ENCODE measurements around the gene P2RY14. TPM values are rescaled to one million over a fixed set of nuclear protein-coding genes. Genes with fewer than 3 reads are reported as not detected.

P2RY14 gene
- total and polyA plus RNA-seq, 2 of the 13 experiments (the other 11 are each of a cell fraction or from before 2014, with no cell fraction given) = not detected

DNA sequence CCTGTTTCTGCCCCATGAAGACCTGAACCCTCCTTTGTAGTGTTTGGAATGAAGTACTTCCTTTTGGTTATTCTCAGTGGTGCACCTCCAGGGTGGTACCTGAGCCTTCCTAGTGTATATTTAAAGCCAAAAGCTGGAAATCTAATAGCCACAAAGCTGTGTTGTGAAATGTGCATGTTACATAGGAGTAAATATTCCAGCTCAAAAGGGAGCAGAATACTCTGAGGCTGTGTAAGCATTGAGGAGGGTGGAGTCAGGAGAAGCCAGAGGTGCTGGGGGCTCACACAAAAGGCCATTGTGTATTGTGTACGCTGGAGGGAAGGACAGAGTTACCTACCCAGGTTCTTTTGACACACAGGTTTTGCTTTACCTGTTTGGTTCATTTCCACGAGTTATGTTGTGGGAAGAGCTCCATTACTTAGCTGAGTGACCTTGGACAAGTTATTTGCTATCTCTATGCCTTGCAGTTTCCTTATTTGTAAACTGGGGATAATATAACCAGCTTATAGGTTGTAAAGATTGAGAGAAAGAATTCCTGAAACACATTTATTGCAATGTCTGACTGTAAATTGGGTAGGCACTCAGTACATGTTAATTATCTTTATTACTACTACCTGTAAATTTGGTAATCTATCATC lies 100.0 kb downstream of the P2RY14 start (continued):
- TF ChIP-seq, protein P1, sequence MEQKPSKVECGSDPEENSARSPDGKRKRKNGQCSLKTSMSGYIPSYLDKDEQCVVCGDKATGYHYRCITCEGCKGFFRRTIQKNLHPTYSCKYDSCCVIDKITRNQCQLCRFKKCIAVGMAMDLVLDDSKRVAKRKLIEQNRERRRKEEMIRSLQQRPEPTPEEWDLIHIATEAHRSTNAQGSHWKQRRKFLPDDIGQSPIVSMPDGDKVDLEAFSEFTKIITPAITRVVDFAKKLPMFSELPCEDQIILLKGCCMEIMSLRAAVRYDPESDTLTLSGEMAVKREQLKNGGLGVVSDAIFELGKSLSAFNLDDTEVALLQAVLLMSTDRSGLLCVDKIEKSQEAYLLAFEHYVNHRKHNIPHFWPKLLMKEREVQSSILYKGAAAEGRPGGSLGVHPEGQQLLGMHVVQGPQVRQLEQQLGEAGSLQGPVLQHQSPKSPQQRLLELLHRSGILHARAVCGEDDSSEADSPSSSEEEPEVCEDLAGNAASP (CRISPR knock-in tag; IDR thresholded peaks at IDR 0.05; ENCODE audit: borderline replicate concordance) = 0 out of 2 replicates have a peak, but pooled peaks have one; percentile 14
- TF ChIP-seq RCOR2 (CRISPR knock-in tag; IDR thresholded peaks at IDR 0.05) (0 out of 2 replicates have a peak, but pooled peaks have one; percentile 34), FOXA3 (CRISPR knock-in tag; IDR thresholded peaks at IDR 0.05) (peak; percentile 92), ZNF468 (CRISPR knock-in tag; IDR thresholded peaks at IDR 0.05) (no peak), SAP130 (CRISPR knock-in tag; IDR thresholded peaks at IDR 0.05; ENCODE audit: low read depth) (peak; percentile 58; the same call in 1 of the 2 replicates), POLR2G (IDR thresholded peaks at IDR 0.05; ENCODE audit: low read depth, low read length) (no peak), SNAPC4 (CRISPR knock-in tag; IDR thresholded peaks at IDR 0.05) (0 out of 2 replicates have a peak, but pooled peaks have one; percentile 33), ASH2L (IDR thresholded peaks at IDR 0.05; ENCODE audit: insufficient read length, low read depth, low read length) (peak; percentile 58), CEBPB (IDR thresholded peaks at IDR 0.05; ENCODE audit: borderline replicate concordance, low read depth, low read length) (peak; percentile 89), ZNF20 (CRISPR knock-in tag; IDR thresholded peaks at IDR 0.05) (no peak), KLF6 (CRISPR knock-in tag; IDR thresholded peaks at IDR 0.05) (peak; percentile 46; the same call in 1 of the 2 replicates), CCDC6 (CRISPR knock-in tag; IDR thresholded peaks at IDR 0.05) (peak; percentile 37; the same call in 1 of the 2 replicates), NCOA5 (CRISPR knock-in tag; IDR thresholded peaks at IDR 0.05) (no peak), ZNF792 (CRISPR knock-in tag; IDR thresholded peaks at IDR 0.05) (peak; percentile 73; the same call in 1 of the 2 replicates), ETV5 (CRISPR knock-in tag; IDR thresholded peaks at IDR 0.05; ENCODE audit: borderline replicate concordance) (no peak)
- TF ChIP-seq, protein P2, sequence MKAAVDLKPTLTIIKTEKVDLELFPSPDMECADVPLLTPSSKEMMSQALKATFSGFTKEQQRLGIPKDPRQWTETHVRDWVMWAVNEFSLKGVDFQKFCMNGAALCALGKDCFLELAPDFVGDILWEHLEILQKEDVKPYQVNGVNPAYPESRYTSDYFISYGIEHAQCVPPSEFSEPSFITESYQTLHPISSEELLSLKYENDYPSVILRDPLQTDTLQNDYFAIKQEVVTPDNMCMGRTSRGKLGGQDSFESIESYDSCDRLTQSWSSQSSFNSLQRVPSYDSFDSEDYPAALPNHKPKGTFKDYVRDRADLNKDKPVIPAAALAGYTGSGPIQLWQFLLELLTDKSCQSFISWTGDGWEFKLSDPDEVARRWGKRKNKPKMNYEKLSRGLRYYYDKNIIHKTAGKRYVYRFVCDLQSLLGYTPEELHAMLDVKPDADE (CRISPR knock-in tag; IDR thresholded peaks at IDR 0.05) = no peak

Measured in HepG2 (cell line).